ENCODE measurements around the gene ZNF48. TPM values are rescaled to one million over a fixed set of nuclear protein-coding genes. Genes with fewer than 3 reads are reported as not detected.

ZNF48 gene
- total RNA-seq, 4 donors from 2014 or later: 4.4 to 12.7 (median 8.7) TPM

DNA sequence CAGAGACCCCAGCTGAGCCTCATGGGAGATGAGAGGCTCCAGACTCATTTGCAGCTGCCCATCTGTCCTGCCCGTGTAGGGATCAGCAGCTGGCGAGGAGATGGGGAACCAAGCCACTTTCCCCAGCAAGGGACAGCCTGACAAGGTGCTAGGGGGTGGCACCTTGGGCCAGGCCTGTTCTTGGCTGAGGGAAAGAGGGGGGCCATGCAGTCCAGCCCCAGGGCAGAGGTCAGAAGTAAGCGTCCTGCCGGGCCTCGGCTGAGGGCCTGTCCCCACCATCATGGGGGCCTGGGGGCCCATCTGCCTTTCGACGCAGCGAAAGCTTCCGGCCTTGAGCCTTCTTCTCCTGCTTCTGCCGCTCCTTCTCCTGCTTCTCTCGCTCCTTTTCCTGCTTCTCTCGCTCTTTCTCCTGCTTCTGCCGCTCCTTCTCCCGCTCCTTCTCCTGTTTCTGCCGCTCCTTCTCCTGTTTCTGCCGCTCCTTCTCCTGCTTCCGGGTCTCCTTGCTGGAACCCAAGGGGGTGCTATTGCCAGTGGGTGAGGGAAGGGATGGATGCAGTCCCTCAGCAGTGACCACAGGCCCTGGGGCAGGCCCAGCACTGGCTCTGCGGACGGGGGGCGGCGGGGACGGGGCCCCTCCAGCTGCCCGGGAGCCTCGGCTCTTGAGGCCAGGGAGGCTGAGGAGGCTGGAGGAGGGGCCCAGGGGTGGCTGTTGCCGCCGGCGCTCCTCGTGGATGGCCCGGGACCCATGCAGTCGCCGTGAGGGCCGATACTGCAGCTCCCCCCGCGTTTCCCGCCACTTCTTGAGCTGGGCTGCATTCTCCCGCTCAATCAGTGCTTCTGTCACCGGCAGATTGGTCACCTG lies 37.3 kb upstream of the ZNF48 start:
- intact Hi-C loops (cut with DNase I; ENCODE audit: low total_unique reads) (loop anchor here (5.0 kb wide), 1 partner anchor 456 kb away; the partner anchor contains the start of gene ASPHD1), in situ Hi-C loops (cut with MboI; ENCODE audit: low sequenced_read_pairs in 4 of 4) (loop anchor here in 2 of 4 donors (25.0 kb wide), 2 partner anchors 271 to 296 kb away; partner anchors contain the start of genes ALDOA (in 1 of the 2), PPP4C (in 1 of the 2), TBX6 (in 1 of the 2) and YPEL3 (in 1 of the 2))
- Histone ChIP-seq H3K9me3 (no peaks in the 10 kb centered on the region), H3K27me3 (no peaks in the 10 kb centered on the region), H3K36me3 (peaks cover 0 to 57% of the 10 kb centered on the region in 2 donors), H3K4me3 (no peak overlapping the region), H3K4me1 (peaks cover 26 to 34% of the 10 kb centered on the region in 2 donors), H3K27ac (no peak overlapping the region)
- no peak for ATAC-seq
- TF ChIP-seq POLR2A (IDR thresholded peaks at IDR 0.05): no peak
- TF ChIP-seq, protein P1, sequence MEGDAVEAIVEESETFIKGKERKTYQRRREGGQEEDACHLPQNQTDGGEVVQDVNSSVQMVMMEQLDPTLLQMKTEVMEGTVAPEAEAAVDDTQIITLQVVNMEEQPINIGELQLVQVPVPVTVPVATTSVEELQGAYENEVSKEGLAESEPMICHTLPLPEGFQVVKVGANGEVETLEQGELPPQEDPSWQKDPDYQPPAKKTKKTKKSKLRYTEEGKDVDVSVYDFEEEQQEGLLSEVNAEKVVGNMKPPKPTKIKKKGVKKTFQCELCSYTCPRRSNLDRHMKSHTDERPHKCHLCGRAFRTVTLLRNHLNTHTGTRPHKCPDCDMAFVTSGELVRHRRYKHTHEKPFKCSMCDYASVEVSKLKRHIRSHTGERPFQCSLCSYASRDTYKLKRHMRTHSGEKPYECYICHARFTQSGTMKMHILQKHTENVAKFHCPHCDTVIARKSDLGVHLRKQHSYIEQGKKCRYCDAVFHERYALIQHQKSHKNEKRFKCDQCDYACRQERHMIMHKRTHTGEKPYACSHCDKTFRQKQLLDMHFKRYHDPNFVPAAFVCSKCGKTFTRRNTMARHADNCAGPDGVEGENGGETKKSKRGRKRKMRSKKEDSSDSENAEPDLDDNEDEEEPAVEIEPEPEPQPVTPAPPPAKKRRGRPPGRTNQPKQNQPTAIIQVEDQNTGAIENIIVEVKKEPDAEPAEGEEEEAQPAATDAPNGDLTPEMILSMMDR (IDR thresholded peaks at IDR 0.05 in 4 of 5, conservative IDR thresholded peaks at IDR 0.05 in 1 of 5): no peak
- DNase-seq: no peak

DNA sequence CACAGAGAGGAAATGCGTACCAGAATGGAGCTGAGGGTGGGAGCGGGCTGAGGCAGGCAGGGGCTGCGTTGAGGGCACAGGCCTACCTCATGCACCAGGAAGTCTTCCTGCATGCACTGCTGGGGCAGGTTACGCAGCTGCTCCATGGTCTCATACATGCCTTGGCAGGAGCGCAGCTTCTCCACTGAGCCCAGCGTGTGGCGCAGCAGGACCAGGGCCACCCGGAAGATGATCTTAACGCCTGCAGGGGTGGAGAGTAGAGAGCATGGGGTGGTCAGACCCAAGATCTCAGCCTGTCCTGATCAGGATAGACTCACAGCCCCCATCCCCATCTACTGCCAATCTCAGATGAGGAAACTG lies 36.7 kb upstream of the ZNF48 start:
- Histone ChIP-seq H3K9me3 (no peaks in the 10 kb centered on the region), H3K4me3 (no peak overlapping the region), H3K4me1 (peaks cover 22 to 28% of the 10 kb centered on the region in 2 donors), H3K36me3 (peaks cover 0 to 50% of the 10 kb centered on the region in 2 donors), H3K27me3 (no peaks in the 10 kb centered on the region), H3K27ac (no peak overlapping the region)
- TF ChIP-seq POLR2A (IDR thresholded peaks at IDR 0.05): no peak
- TF ChIP-seq, protein P1 (IDR thresholded peaks at IDR 0.05 in 4 of 5, conservative IDR thresholded peaks at IDR 0.05 in 1 of 5): no peak
- DNase-seq: no peak
- intact Hi-C loops (cut with DNase I; ENCODE audit: low total_unique reads): loop anchor here (5.0 kb wide), 1 partner anchor 456 kb away; the partner anchor contains the start of gene ASPHD1
- in situ Hi-C loops (cut with MboI; ENCODE audit: low sequenced_read_pairs in 4 of 4): loop anchor here in 2 of 4 donors (25.0 kb wide), 2 partner anchors 271 to 296 kb away; partner anchors contain the start of genes ALDOA (in 1 of the 2), PPP4C (in 1 of the 2), TBX6 (in 1 of the 2) and YPEL3 (in 1 of the 2)
- no peak for ATAC-seq

DNA sequence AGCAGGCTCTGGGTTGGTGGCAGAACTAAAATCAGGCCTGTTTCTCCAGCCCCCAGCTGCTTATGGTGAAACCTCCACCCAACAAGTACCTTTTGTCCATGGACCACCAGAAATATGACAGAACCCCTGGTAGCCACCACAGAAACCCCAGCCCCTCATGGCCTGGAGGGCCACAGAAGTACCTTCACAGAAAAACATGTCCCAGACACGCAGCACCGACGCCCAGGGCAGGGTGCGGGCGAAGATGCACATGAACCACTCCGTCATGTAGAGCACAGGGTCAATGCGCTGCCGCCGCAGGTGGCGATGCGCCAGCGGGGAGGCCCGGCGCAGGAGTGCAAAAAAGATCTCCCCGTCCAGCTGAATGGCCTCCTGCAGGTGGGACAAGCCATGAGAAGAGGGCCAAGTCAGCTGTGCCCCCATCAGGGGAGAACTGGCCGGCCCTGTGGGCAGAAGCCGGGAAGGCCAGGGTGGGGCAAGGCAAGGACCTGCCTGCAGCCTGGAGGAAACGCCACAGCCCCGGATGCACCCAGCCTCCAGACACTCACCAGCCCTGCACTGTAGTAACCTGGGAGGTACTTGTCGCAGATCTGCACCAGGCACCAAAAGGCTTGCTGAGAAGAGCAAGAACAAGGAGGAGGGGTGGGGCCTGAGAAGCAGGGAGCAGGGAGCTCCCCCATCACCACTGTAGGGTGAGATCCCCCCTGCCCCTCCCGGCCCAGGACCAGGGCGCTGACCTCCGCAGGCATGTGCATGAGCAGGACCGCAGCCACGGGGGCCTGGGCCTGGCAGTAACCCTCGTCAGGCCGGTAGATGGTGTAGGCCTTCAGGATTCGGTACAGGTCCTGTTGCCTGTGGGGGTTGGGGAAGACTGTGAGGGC lies 36.0 kb upstream of the ZNF48 start:
- Histone ChIP-seq H3K36me3 (peaks cover 0 to 54% of the 10 kb centered on the region in 2 donors), H3K27me3 (no peaks in the 10 kb centered on the region), H3K27ac (no peak overlapping the region), H3K9me3 (no peaks in the 10 kb centered on the region), H3K4me1 (peaks cover 15 to 21% of the 10 kb centered on the region in 2 donors), H3K4me3 (no peak overlapping the region)
- in situ Hi-C loops (cut with MboI; ENCODE audit: low sequenced_read_pairs in 4 of 4): loop anchor here in 2 of 4 donors (25.0 kb wide), 2 partner anchors 272 to 297 kb away; partner anchors contain the start of genes ALDOA (in 1 of the 2), PPP4C (in 1 of the 2), TBX6 (in 1 of the 2) and YPEL3 (in 1 of the 2)
- ATAC-seq: no peak
- intact Hi-C loops (cut with DNase I; ENCODE audit: low total_unique reads): loop anchor here (5.0 kb wide), 1 partner anchor 457 kb away; the partner anchor contains the start of gene ASPHD1
- no peak for TF ChIP-seq POLR2A (IDR thresholded peaks at IDR 0.05)
- TF ChIP-seq, protein P1 (IDR thresholded peaks at IDR 0.05 in 4 of 5, conservative IDR thresholded peaks at IDR 0.05 in 1 of 5): no peak
- no peak for DNase-seq

DNA sequence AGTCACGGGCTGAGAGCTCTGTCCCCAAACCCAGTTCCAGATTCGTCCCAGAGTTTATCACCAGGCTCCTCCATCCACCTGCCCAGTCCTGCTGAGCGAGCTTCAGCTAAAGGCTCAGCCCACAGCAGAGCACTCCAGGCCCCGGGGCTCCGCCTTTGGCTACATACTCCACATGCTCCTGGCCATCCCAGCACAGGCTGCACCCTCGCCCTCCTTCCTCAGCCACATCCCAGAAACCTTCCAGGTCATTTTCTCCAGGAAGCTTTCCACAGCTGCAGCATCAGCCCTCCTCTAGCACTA lies 35.4 kb upstream of the ZNF48 start:
- intact Hi-C loops (cut with DNase I; ENCODE audit: low total_unique reads): loop anchor here (5.0 kb wide), 1 partner anchor 458 kb away; the partner anchor contains the start of gene ASPHD1
- no peaks in the 10 kb centered on the region for H3K9me3 ChIP-seq

More for the DNA sequence above, 35.4 kb upstream of the ZNF48 start:
- Histone ChIP-seq H3K27ac (no peak overlapping the region), H3K4me1 (peaks cover 12 to 17% of the 10 kb centered on the region in 2 donors), H3K27me3 (no peaks in the 10 kb centered on the region), H3K36me3 (peaks cover 0 to 60% of the 10 kb centered on the region in 2 donors), H3K4me3 (no peak overlapping the region)
- TF ChIP-seq, protein P1 (IDR thresholded peaks at IDR 0.05 in 4 of 5, conservative IDR thresholded peaks at IDR 0.05 in 1 of 5): no peak
- in situ Hi-C loops (cut with MboI; ENCODE audit: low sequenced_read_pairs in 4 of 4): loop anchor here in 2 of 4 donors (25.0 kb wide), 2 partner anchors 273 to 298 kb away; partner anchors contain the start of genes ALDOA (in 1 of the 2), PPP4C (in 1 of the 2), TBX6 (in 1 of the 2) and YPEL3 (in 1 of the 2)
- no peak for ATAC-seq
- DNase-seq: no peak

Measured in gastrocnemius medialis (tissue), 4 donors.